Stimulated activated CD8-positive, alpha-beta memory T cell treated with anti-CD3 and anti-CD28 coated beads, Interleukin-4, amount 100 ng/mL, for 48 hours (primary cell): ENCODE data around the gene FBXL16.
A peak's percentile ranks its signal among the peaks of the same experiment; 100 is the strongest.
"Not testable (repeated sequence)": the region's sequence is repeated elsewhere in the genome, so short reads cannot be mapped to it uniquely, and the experiment has no call there.

ENCODE experiments used
- DNase-seq: peaks from one replicate; pipeline ENCODE4 v3.0.0-alpha.2; 2020

The FBXL16 gene

GRCh38 chr16:709566-710499 is 4.2 kb upstream of the FBXL16 start:
- no peak for DNase-seq

GRCh38 chr16:708959-709358 is 3.4 kb upstream of the FBXL16 start:
- no peak for DNase-seq

- no peak for DNase-seq
These were observed 2.4 kb upstream of the FBXL16 start for GRCh38 chr16:708019-708418.

GRCh38 chr16:707062-707538 is 1.5 kb upstream of the FBXL16 start:
- no peak for DNase-seq

GRCh38 chr16:706189-707061 is 824 bp upstream of the FBXL16 start:
- DNase-seq = no peak

- no peak for DNase-seq
These were observed 835 bp downstream of the FBXL16 start for GRCh38 chr16:704552-705380.

GRCh38 chr16:704047-704446 is 1.6 kb downstream of the FBXL16 start:
- DNase-seq = no peak

- DNase-seq = no peak
These were observed 2.2 kb downstream of the FBXL16 start for GRCh38 chr16:703406-703805.

GRCh38 chr16:702341-702740 is 3.3 kb downstream of the FBXL16 start:
- no peak for DNase-seq

- DNase-seq = peak; percentile 61
These were observed 4.7 kb downstream of the FBXL16 start for GRCh38 chr16:700684-701584.

GRCh38 chr16:698911-699671 is 6.5 kb downstream of the FBXL16 start:
- no peak for DNase-seq

- DNase-seq = peak; percentile 78
These were observed 10.1 kb downstream of the FBXL16 start for GRCh38 chr16:695355-696089.

GRCh38 chr16:694863-695354 is 10.7 kb downstream of the FBXL16 start:
- no peak for DNase-seq

GRCh38 chr16:694187-694862 is 11.3 kb downstream of the FBXL16 start:
- no peak for DNase-seq

GRCh38 chr16:693766-694165 is 11.8 kb downstream of the FBXL16 start:
- DNase-seq = no peak

- no peak for DNase-seq
These were observed 12.2 kb downstream of the FBXL16 start for GRCh38 chr16:693364-693763.

- DNase-seq = no peak
These were observed 13.1 kb downstream of the FBXL16 start for GRCh38 chr16:692356-693108.

- not testable (repeated sequence) for DNase-seq
These were observed 14.4 kb downstream of the FBXL16 start for GRCh38 chr16:691242-691641.
